Panc1 (cell line): ENCODE measurements around the gene CUZD1. TPM values are rescaled to one million over a fixed set of nuclear protein-coding genes. Genes with fewer than 3 reads are reported as not detected.

Experiments
- ATAC-seq: fragments of 200-7000 bp; cut with Tn5 transposase; 2 replicates; pipeline ENCODE4 v1.9.1; 2020; ENCODE audit warnings: mild to moderate bottlenecking, moderate library complexity
- BruUV-seq: library from RNA; stranded (reverse); fragments of 400-500 nt; replicated peaks from 2 replicates; lab custom pipeline; 2021; lab: Mats Ljungman, UMichigan
- CTCF ChIA-PET: fragments of 300-600 bp; sonication (Branson Sonifier 250); formaldehyde crosslinking; loops from one replicate; lab custom pipeline; 2022; ENCODE audit warnings: antibody characterized with exemption; lab: Charles Lee
- POLR2A ChIA-PET: fragments of 300-600 bp; sonication (Branson Sonifier 250); formaldehyde crosslinking; loops from one replicate; lab custom pipeline; 2022; ENCODE audit warnings: antibody characterized with exemption; lab: Charles Lee
- DNase-seq: peaks from one replicate; pipeline ENCODE4 v3.0.0-alpha.2; 2010; ENCODE audit warnings: low read depth, low spot score
- H3K27ac ChIP-seq: 2 replicates; pipeline ENCODE4 v1.5.1; 2011; ENCODE audit warnings: mild to moderate bottlenecking, low read length, inconsistent platforms
- H3K27me3 ChIP-seq: fragments of 200-500 bp; sonication (Bioruptor generic); 2 replicates; pipeline ENCODE4 v1.6.0; 2014; ENCODE audit warnings: low read length, inconsistent platforms; ENCODE audit not compliant: control insufficient read depth, insufficient read depth
- H3K36me3 ChIP-seq: fragments of 200-500 bp; sonication (Bioruptor generic); 2 replicates; pipeline ENCODE4 v1.5.1; 2014; ENCODE audit warnings: inconsistent platforms, mild to moderate bottlenecking, low read length, moderate library complexity; ENCODE audit not compliant: control insufficient read depth, insufficient read depth
- H3K4me1 ChIP-seq: 2 replicates; pipeline ENCODE4 v1.5.1; 2011; ENCODE audit warnings: inconsistent platforms, mild to moderate bottlenecking, low read length, moderate library complexity; ENCODE audit not compliant: control insufficient read depth, insufficient read depth
- H3K4me3 ChIP-seq, 2 experiments: 2 replicates each; pipeline ENCODE4 v1.5.1; 2011 to 2012; ENCODE audit warnings: low read depth in 2 of 2, low read length in 2 of 2, mild to moderate bottlenecking in 2 of 2, inconsistent platforms in 1 of 2, moderate library complexity in 1 of 2
- H3K9me3 ChIP-seq: fragments of 200-500 bp; sonication (Bioruptor generic); 2 replicates; pipeline ENCODE4 v1.5.1; 2014; ENCODE audit warnings: low read depth, mild to moderate bottlenecking, inconsistent platforms, low read length, moderate library complexity; ENCODE audit not compliant: control insufficient read depth, insufficient read depth
- POLR2AphosphoS5 ChIP-seq: IDR thresholded peaks from 2 replicates; pipeline ENCODE4 v1.6.1; 2012; ENCODE audit warnings: mild to moderate bottlenecking, low read depth, low read length, moderate library complexity
- SIN3A ChIP-seq: IDR thresholded peaks from 2 replicates; pipeline ENCODE4 v1.6.1; 2012; ENCODE audit warnings: low read depth, mild to moderate bottlenecking, low read length, moderate library complexity, borderline replicate concordance; ENCODE audit not compliant: insufficient read depth
- TCF7L2 ChIP-seq: IDR thresholded peaks from 2 replicates; pipeline ENCODE4 v1.6.1; 2011; ENCODE audit warnings: mild to moderate bottlenecking, low read depth, low read length, inconsistent platforms
- in situ Hi-C: cut with HindIII; loops from 2 replicates; pipeline ENCODE4 v1.10.0; 2016; ENCODE audit warnings: low sequenced_read_pairs, low pct_unique_long_range_greater_than_20kb
- intact Hi-C: fragments of 100-400 bp; cut with micrococcal nuclease; formaldehyde crosslinking; loops from one replicate; pipeline ENCODE4 v1.10.0; 2022; ENCODE audit not compliant: unreplicated experiment
- total RNA-seq: library from RNA; stranded (reverse); gene quantifications from one replicate; pipeline ENCODE4 v1.2.1, GENCODE V29; 2021; ENCODE audit not compliant: unreplicated experiment
- TF ChIP-seq, protein P1 (sequence below): fragments of 450-650 bp; IDR thresholded peaks from 2 replicates; pipeline ENCODE4 v1.5.1; 2017; ENCODE audit warnings: mild to moderate bottlenecking
- TF ChIP-seq, protein P2 (sequence below), 2 experiments: IDR thresholded peaks; 2 replicates each; pipeline ENCODE4 v1.6.1; 2011 to 2012; ENCODE audit warnings: low read depth in 2 of 2, control low read depth in 1 of 2, low read length in 1 of 2, mild to moderate bottlenecking in 1 of 2, moderate library complexity in 1 of 2; ENCODE audit not compliant: insufficient read depth in 1 of 2

The CUZD1 gene
- total RNA-seq, 1 experiment from 2014 or later: 2.9 TPM

DNA sequence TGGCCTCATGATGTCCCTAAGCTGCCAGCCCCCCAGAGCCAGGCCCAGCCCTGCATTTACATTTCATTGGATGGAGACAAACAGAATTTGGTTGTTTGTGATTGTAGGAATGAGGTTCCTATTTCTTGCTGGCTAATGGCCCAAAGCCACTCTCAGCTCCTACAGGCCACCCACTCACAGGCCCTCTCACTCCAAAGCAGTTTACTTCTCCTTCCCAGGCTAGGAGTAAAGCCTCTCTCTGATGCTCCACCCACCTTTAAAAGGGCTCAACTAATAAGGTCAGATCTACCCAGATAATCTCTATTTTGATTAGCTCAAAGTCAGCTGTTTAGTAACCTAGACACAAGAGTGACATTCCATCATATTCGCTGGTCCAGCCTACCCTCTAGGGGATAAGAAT lies 11.2 kb upstream of the CUZD1 start:
- in situ Hi-C loops: no loop called here
- Histone ChIP-seq H3K4me3 (no peak overlapping the region), H3K4me1 (peaks cover 50% of the 10 kb centered on the region), H3K9me3 (no peaks in the 10 kb centered on the region), H3K27ac (no peak overlapping the region), H3K27me3 (no peaks in the 10 kb centered on the region), H3K36me3 (0 out of 2 replicates have a peak, but pooled peaks cover 5% of the 10 kb centered on the region)
- CTCF ChIA-PET: no interaction called here
- DNase-seq: no peak
- ATAC-seq: no peak
- intact Hi-C loops: no loop called here
- no TSS peak for BruUV-seq
- TF ChIP-seq SIN3A (no peak), TCF7L2 (no peak), POLR2AphosphoS5 (no peak)
- TF ChIP-seq, protein P1, sequence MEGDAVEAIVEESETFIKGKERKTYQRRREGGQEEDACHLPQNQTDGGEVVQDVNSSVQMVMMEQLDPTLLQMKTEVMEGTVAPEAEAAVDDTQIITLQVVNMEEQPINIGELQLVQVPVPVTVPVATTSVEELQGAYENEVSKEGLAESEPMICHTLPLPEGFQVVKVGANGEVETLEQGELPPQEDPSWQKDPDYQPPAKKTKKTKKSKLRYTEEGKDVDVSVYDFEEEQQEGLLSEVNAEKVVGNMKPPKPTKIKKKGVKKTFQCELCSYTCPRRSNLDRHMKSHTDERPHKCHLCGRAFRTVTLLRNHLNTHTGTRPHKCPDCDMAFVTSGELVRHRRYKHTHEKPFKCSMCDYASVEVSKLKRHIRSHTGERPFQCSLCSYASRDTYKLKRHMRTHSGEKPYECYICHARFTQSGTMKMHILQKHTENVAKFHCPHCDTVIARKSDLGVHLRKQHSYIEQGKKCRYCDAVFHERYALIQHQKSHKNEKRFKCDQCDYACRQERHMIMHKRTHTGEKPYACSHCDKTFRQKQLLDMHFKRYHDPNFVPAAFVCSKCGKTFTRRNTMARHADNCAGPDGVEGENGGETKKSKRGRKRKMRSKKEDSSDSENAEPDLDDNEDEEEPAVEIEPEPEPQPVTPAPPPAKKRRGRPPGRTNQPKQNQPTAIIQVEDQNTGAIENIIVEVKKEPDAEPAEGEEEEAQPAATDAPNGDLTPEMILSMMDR: no peak
- TF ChIP-seq, protein P2, sequence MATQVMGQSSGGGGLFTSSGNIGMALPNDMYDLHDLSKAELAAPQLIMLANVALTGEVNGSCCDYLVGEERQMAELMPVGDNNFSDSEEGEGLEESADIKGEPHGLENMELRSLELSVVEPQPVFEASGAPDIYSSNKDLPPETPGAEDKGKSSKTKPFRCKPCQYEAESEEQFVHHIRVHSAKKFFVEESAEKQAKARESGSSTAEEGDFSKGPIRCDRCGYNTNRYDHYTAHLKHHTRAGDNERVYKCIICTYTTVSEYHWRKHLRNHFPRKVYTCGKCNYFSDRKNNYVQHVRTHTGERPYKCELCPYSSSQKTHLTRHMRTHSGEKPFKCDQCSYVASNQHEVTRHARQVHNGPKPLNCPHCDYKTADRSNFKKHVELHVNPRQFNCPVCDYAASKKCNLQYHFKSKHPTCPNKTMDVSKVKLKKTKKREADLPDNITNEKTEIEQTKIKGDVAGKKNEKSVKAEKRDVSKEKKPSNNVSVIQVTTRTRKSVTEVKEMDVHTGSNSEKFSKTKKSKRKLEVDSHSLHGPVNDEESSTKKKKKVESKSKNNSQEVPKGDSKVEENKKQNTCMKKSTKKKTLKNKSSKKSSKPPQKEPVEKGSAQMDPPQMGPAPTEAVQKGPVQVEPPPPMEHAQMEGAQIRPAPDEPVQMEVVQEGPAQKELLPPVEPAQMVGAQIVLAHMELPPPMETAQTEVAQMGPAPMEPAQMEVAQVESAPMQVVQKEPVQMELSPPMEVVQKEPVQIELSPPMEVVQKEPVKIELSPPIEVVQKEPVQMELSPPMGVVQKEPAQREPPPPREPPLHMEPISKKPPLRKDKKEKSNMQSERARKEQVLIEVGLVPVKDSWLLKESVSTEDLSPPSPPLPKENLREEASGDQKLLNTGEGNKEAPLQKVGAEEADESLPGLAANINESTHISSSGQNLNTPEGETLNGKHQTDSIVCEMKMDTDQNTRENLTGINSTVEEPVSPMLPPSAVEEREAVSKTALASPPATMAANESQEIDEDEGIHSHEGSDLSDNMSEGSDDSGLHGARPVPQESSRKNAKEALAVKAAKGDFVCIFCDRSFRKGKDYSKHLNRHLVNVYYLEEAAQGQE (IDR thresholded peaks at IDR 0.05; ENCODE audit: insufficient read depth in 1 of 2, low read depth in 2 of 2, low read length in 1 of 2): no peak
- POLR2A ChIA-PET: no interaction called here

DNA sequence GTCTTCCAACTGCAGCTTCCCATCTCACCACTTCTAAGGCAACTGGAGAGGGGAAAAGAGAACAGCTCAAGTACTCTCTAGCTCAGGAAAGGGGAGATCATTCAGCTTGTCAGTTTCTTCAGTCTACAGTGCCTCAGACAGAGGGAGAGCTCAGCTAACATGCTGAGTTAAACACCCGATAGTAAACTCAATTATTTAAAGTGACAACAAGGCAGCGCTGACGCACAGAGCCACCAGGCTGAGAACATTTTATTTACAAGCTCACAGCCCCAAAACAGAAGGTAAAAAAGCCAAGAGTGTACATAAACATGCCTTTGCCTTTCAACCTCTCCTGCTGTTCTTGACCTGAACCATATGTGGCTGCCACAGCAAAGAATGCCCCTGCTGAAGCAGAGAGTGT lies 10.1 kb upstream of the CUZD1 start:
- in situ Hi-C loops: no loop called here
- peaks cover 50% of the 10 kb centered on the region for H3K4me1 ChIP-seq
- POLR2A ChIA-PET: interaction anchor here (0.6 kb wide), 1 partner anchor 120 kb away, joined by 4 read pairs; no protein-coding TSS in a partner anchor

More for the DNA sequence above, 10.1 kb upstream of the CUZD1 start:
- Histone ChIP-seq H3K27me3 (no peaks in the 10 kb centered on the region), H3K4me3 (no peak overlapping the region), H3K9me3 (no peaks in the 10 kb centered on the region), H3K36me3 (peaks cover 8% of the 10 kb centered on the region; the same call in 1 of the 2 replicates), H3K27ac (peak overlapping the region; percentile 36; the same call in 1 of the 2 replicates)
- no peak for DNase-seq
- no TSS peak for BruUV-seq
- TF ChIP-seq SIN3A (no peak), TCF7L2 (no peak), POLR2AphosphoS5 (no peak)
- TF ChIP-seq, protein P1: no peak
- TF ChIP-seq, protein P2 (IDR thresholded peaks at IDR 0.05; ENCODE audit: insufficient read depth in 1 of 2, low read depth in 2 of 2, low read length in 1 of 2): no peak
- ATAC-seq: no peak
- CTCF ChIA-PET: no interaction called here
- intact Hi-C loops: no loop called here
